H1 (cell line): Measurements from ENCODE around the gene DYNC1H1. TPM values are rescaled to one million over a fixed set of nuclear protein-coding genes. Genes with fewer than 3 reads are reported as not detected.

Experiments
- CTCF ChIA-PET: fragments of 300-600 bp; sonication (Branson Sonifier 250); formaldehyde crosslinking; loops from one replicate; lab custom pipeline; 2021; ENCODE audit not compliant: partially characterized antibody; lab: Charles Lee
- POLR2A ChIA-PET: fragments of 300-600 bp; sonication (Branson Sonifier 250); formaldehyde crosslinking; loops from one replicate; lab custom pipeline; 2021; ENCODE audit warnings: inconsistent platforms; ENCODE audit not compliant: partially characterized antibody; lab: Charles Lee
- DNase-seq, 2 experiments: peaks; one replicate each; pipeline versions ENCODE4 v3.0.0 to v3.0.0-alpha.2; 2010 to 2022; ENCODE audit warnings: low spot score in 2 of 2, low read depth in 1 of 2, mixed read lengths in 1 of 2
- FAIRE-seq: peaks from 2 replicates; lab custom pipeline; 2011; peaks lifted over from hg19 to GRCh38; lab: Jason Lieb, UNC
- H2AFZ ChIP-seq: 2 replicates; pipeline ENCODE4 v1.8.1; 2012; ENCODE audit warnings: low read length, inconsistent platforms
- H2AK5ac ChIP-seq: 2 replicates; pipeline ENCODE4 v1.6.1; 2013; ENCODE audit warnings: low read depth, low read length
- H2BK120ac ChIP-seq: replicated peaks from 2 replicates; pipeline ENCODE3; 2013; ENCODE audit warnings: low read depth, low read length, inconsistent platforms
- H2BK12ac ChIP-seq: 2 replicates; pipeline ENCODE4 v1.6.1; 2013; ENCODE audit warnings: low read depth, low read length
- H2BK15ac ChIP-seq: 2 replicates; pipeline ENCODE4 v1.6.1; 2013; ENCODE audit warnings: low read length
- H2BK20ac ChIP-seq: 2 replicates; pipeline ENCODE4 v1.6.1; 2013; ENCODE audit warnings: low read length
- H2BK5ac ChIP-seq: 2 replicates; pipeline ENCODE4 v1.6.1; 2013; ENCODE audit warnings: low read depth, low read length
- H3K14ac ChIP-seq: 2 replicates; pipeline ENCODE4 v1.6.1; 2013; ENCODE audit warnings: inconsistent platforms; ENCODE audit not compliant: insufficient read length
- H3K18ac ChIP-seq: 2 replicates; pipeline ENCODE4 v1.6.1; 2013; ENCODE audit warnings: low read length; ENCODE audit errors: extremely low read depth
- H3K23ac ChIP-seq: 2 replicates; pipeline ENCODE4 v1.6.1; 2013; ENCODE audit warnings: inconsistent platforms; ENCODE audit not compliant: insufficient read length
- H3K23me2 ChIP-seq: 2 replicates; pipeline ENCODE4 v1.6.1; 2013; ENCODE audit warnings: low read depth, low read length
- H3K27ac ChIP-seq: 2 replicates; pipeline ENCODE4 v1.6.1; 2011; ENCODE audit warnings: low read depth, low read length, inconsistent platforms
- H3K27me3 ChIP-seq, 4 experiments: replicated peaks in 1 of 4; 1 replicate in 1 of 4; 2 replicates in 3 of 4; pipeline versions ENCODE4 v1.6.1 to v1.8.1; 2011 to 2013; ENCODE audit warnings: low read length in 3 of 4, mild to moderate bottlenecking in 3 of 4, inconsistent platforms in 2 of 4, mixed read lengths in 2 of 4, moderate library complexity in 1 of 4; ENCODE audit not compliant: control insufficient read depth in 3 of 4, insufficient read depth in 3 of 4; ENCODE audit errors: extremely low read depth in 1 of 4
- H3K36me3 ChIP-seq, 4 experiments: 2 replicates each; pipeline versions ENCODE4 v1.6.1 to v1.8.1; 2011 to 2013; ENCODE audit warnings: mild to moderate bottlenecking in 4 of 4, low read length in 3 of 4, moderate library complexity in 2 of 4, control low read depth in 1 of 4, inconsistent platforms in 1 of 4; ENCODE audit not compliant: insufficient read depth in 4 of 4, control insufficient read depth in 2 of 4
- H3K4ac ChIP-seq: replicated peaks from 2 replicates; pipeline ENCODE3; 2013; ENCODE audit warnings: low read length, low read depth, mixed read lengths, inconsistent platforms; ENCODE audit not compliant: insufficient read length
- H3K4me1 ChIP-seq, 4 experiments: replicated peaks in 1 of 4; 1 replicate in 1 of 4; 2 replicates in 3 of 4; pipeline versions ENCODE4 v1.6.1 to v1.8.1; 2011 to 2013; ENCODE audit warnings: low read length in 3 of 4, inconsistent platforms in 2 of 4, mixed read lengths in 1 of 4; ENCODE audit not compliant: insufficient read depth in 4 of 4, control insufficient read depth in 3 of 4
- H3K4me2 ChIP-seq, 2 experiments: 2 replicates each; pipeline versions ENCODE4 v1.6.1 to v1.8.1; 2011 to 2013; ENCODE audit warnings: low read depth in 2 of 2, low read length in 2 of 2, control low read depth in 1 of 2, inconsistent platforms in 1 of 2, mild to moderate bottlenecking in 1 of 2; ENCODE audit not compliant: insufficient read depth in 1 of 2
- H3K4me3 ChIP-seq, 4 experiments: fragments of 200-600, 300-600 bp in 1 of 4; sonication (generic), shearing (Covaris generic), sonication (Bioruptor Twin) in 1 of 4; 2 replicates each; pipeline versions ENCODE4 v1.5.1 to v1.8.1; 2011 to 2016; ENCODE audit warnings: low read length in 4 of 4, low read depth in 3 of 4, control low read depth in 2 of 4, inconsistent platforms in 2 of 4, mild to moderate bottlenecking in 2 of 4, mixed read lengths in 1 of 4, moderate library complexity in 1 of 4; ENCODE audit not compliant: insufficient read depth in 2 of 4; ENCODE audit errors: extremely low read depth in 1 of 4
- H3K56ac ChIP-seq: replicated peaks from 2 replicates; pipeline ENCODE3; 2013; ENCODE audit warnings: low read depth, mild to moderate bottlenecking, mixed read lengths, low read length, inconsistent platforms; ENCODE audit not compliant: insufficient read length
- H3K79me1 ChIP-seq: 2 replicates; pipeline ENCODE4 v1.6.1; 2013; ENCODE audit warnings: low read depth, low read length, control low read depth
- H3K79me2 ChIP-seq, 2 experiments: 2 replicates each; pipeline versions ENCODE4 v1.6.1 to v1.8.1; 2012 to 2013; ENCODE audit warnings: low read length in 2 of 2, mild to moderate bottlenecking in 2 of 2, inconsistent platforms in 1 of 2; ENCODE audit not compliant: insufficient read depth in 2 of 2, control insufficient read depth in 1 of 2
- H3K9ac ChIP-seq, 4 experiments: replicated peaks in 1 of 4; 1 replicate in 1 of 4; 2 replicates in 3 of 4; pipeline versions ENCODE4 v1.6.1 to v1.8.1; 2011 to 2013; ENCODE audit warnings: low read depth in 3 of 4, low read length in 3 of 4, control low read depth in 2 of 4, mild to moderate bottlenecking in 2 of 4, moderate library complexity in 2 of 4, inconsistent platforms in 1 of 4; ENCODE audit errors: extremely low read depth in 1 of 4
- H3K9me3 ChIP-seq, 2 experiments: 2 replicates each; pipeline versions ENCODE4 v1.6.1 to v1.8.1; 2012 to 2013; ENCODE audit warnings: mild to moderate bottlenecking in 2 of 2, moderate library complexity in 2 of 2, control low read depth in 1 of 2, inconsistent platforms in 1 of 2, low read depth in 1 of 2, low read length in 1 of 2, mixed read lengths in 1 of 2; ENCODE audit not compliant: insufficient read depth in 2 of 2
- H4K20me1 ChIP-seq, 2 experiments: replicated peaks in 1 of 2; 2 replicates each; pipeline versions ENCODE3 to v1.8.1; 2011 to 2013; ENCODE audit warnings: inconsistent platforms in 2 of 2, low read length in 2 of 2, mild to moderate bottlenecking in 1 of 2; ENCODE audit not compliant: insufficient read depth in 2 of 2, control insufficient read depth in 1 of 2
- H4K5ac ChIP-seq: 2 replicates; pipeline ENCODE4 v1.6.1; 2013; ENCODE audit warnings: low read length, low read depth, mixed read lengths, inconsistent platforms; ENCODE audit not compliant: insufficient read length
- H4K8ac ChIP-seq: 2 replicates; pipeline ENCODE4 v1.8.0; 2013; ENCODE audit warnings: mild to moderate bottlenecking, moderate library complexity, low read length, inconsistent platforms; ENCODE audit not compliant: insufficient read depth; ENCODE audit errors: extremely low read depth
- H4K91ac ChIP-seq: replicated peaks from 2 replicates; pipeline ENCODE3; 2013; ENCODE audit warnings: low read length, mixed read lengths, inconsistent platforms; ENCODE audit not compliant: insufficient read length
- ATF3 ChIP-seq: IDR thresholded peaks from 2 replicates; pipeline ENCODE4 v1.6.1; 2011; ENCODE audit warnings: low read depth, mild to moderate bottlenecking, low read length; ENCODE audit not compliant: insufficient read depth
- CBX5 ChIP-seq: fragments of 300-800, 300-1000 bp; sonication (generic); IDR thresholded peaks from 2 replicates; pipeline ENCODE4 v1.7.1; 2016; ENCODE audit warnings: antibody characterized with exemption, low read length, low read depth
- CEBPB ChIP-seq: IDR thresholded peaks from 2 replicates; pipeline ENCODE4 v1.6.1; 2012; ENCODE audit warnings: low read depth, low read length
- E2F6 ChIP-seq: IDR thresholded peaks from 2 replicates; pipeline ENCODE4 v1.6.1; 2012; ENCODE audit warnings: inconsistent platforms
- JUND ChIP-seq: IDR thresholded peaks from 2 replicates; pipeline ENCODE4 v1.6.1; 2011; ENCODE audit warnings: mild to moderate bottlenecking, improper control_type of control experiment, low read length
- POLR2A ChIP-seq, 2 experiments: IDR thresholded peaks; 1 replicate in 1 of 2; 2 replicates in 1 of 2; pipeline ENCODE4 v1.6.1; 2011; ENCODE audit warnings: low read depth in 2 of 2, low read length in 2 of 2, mild to moderate bottlenecking in 2 of 2; ENCODE audit errors: control extremely low read depth in 1 of 2
- POLR2AphosphoS5 ChIP-seq: IDR thresholded peaks from 2 replicates; pipeline ENCODE4 v1.6.1; 2011; ENCODE audit warnings: low read depth, low read length
- POU5F1 ChIP-seq: IDR thresholded peaks from 2 replicates; pipeline ENCODE4 v1.6.1; 2011; ENCODE audit warnings: low read depth, mild to moderate bottlenecking, low read length, moderate library complexity
- RFX5 ChIP-seq: IDR thresholded peaks from 2 replicates; pipeline ENCODE4 v1.6.1; 2011; ENCODE audit warnings: low read depth, low read length, improper control_type of control experiment, borderline replicate concordance
- SIRT6 ChIP-seq: IDR thresholded peaks from one replicate; pipeline ENCODE4 v1.7.1; 2012; ENCODE audit warnings: low read length, inconsistent platforms
- SIX5 ChIP-seq: IDR thresholded peaks from 2 replicates; pipeline ENCODE4 v1.6.1; 2011; ENCODE audit warnings: mild to moderate bottlenecking, low read depth, low read length
- SP2 ChIP-seq: IDR thresholded peaks from 2 replicates; pipeline ENCODE4 v1.6.1; 2012; ENCODE audit warnings: mild to moderate bottlenecking, low read length, inconsistent platforms
- TEAD4 ChIP-seq: IDR thresholded peaks from 2 replicates; pipeline ENCODE4 v1.6.1; 2012; ENCODE audit warnings: low read depth, low read length, inconsistent platforms, mixed read lengths
- YY1 ChIP-seq: IDR thresholded peaks from 2 replicates; pipeline ENCODE4 v1.6.1; 2011; ENCODE audit warnings: low read depth, mild to moderate bottlenecking, low read length
- ZNF274 ChIP-seq: IDR thresholded peaks from 2 replicates; pipeline ENCODE4 v1.7.0; 2012; ENCODE audit warnings: low read length, borderline replicate concordance; ENCODE audit errors: extremely low read depth
- WGBS, 2 experiments: shearing (Covaris generic) in 1 of 2; methylation state at CpG; one replicate each; pipeline versions ENCODE4 v1.1.6 to v1.1.7; 2013 to 2015; ENCODE audit warnings: low lambda C conversion rate in 2 of 2, mixed read lengths in 2 of 2, inconsistent platforms in 1 of 2, low coverage in 1 of 2, missing lambda C conversion rate in 1 of 2; ENCODE audit not compliant: insufficient replicate concordance in 2 of 2, insufficient coverage in 1 of 2, insufficient read length in 1 of 2; ENCODE audit errors: extremely low coverage in 1 of 2, missing lambda C conversion rate in 1 of 2; 5-methylcytosine and 5-hydroxymethylcytosine counted together
- polyA plus RNA-seq, 7 experiments: library from polyadenylated mRNA; depleted of rRNA in 3 of 7; stranded (reverse) in 5 of 7; unstranded in 2 of 7; fragments of >200 nt in 5 of 7; fragments of 200-250 nt in 2 of 7; gene quantifications; 1 replicate in 5 of 7; 2 replicates in 1 of 7; 4 replicates in 1 of 7; pipeline versions ENCODE4 v1.2.1 to v1.2.3, GENCODE V29; 2011 to 2013; ENCODE audit warnings: missing spikeins in 2 of 7, mixed read lengths in 2 of 7
- total RNA-seq: library from RNA; stranded (reverse); fragmentation: NEBNext Ultra II Directional; extraction: Animal tissue kit (Norgen Biotek cat#: 25700); gene quantifications from 2 replicates; pipeline ENCODE4 v1.2.1, GENCODE V29; 2021

DYNC1H1 gene
- total and polyA plus RNA-seq, 2 of the 8 experiments (the other 6 are each of a cell fraction or from before 2014, with no cell fraction given): 238 to 387 TPM

GRCh38 chr14:101920271-101920670, 44.1 kb upstream of the DYNC1H1 start:
- no peak overlapping the region for H3K56ac ChIP-seq
- DNase-seq (no peak), FAIRE-seq (no peak)
- no peak overlapping the region for H3K9ac ChIP-seq
- CTCF ChIA-PET: interaction anchor here (1.0 kb wide), 1 partner anchor 149 kb away, joined by 3 read pairs; no protein-coding TSS in a partner anchor
- no peak overlapping the region for H4K91ac ChIP-seq
- POLR2A ChIA-PET: interaction anchor here (0.6 kb wide), 1 partner anchor 30 kb away, joined by 4 read pairs; no protein-coding TSS in a partner anchor
- H2BK20ac ChIP-seq: peak overlapping the region; percentile 61; the same call in 1 of the 2 replicates
- no peak overlapping the region for H2AK5ac ChIP-seq
- H2BK12ac ChIP-seq: no peak overlapping the region
- H3K23me2 ChIP-seq: no peaks in the 10 kb centered on the region
- H2BK15ac ChIP-seq: no peak overlapping the region
- H3K79me2 ChIP-seq: no peaks in the 10 kb centered on the region
- no peak overlapping the region for H3K4me3 ChIP-seq
- no peak overlapping the region for H4K5ac ChIP-seq
- H4K8ac ChIP-seq: no peak overlapping the region
- no peak overlapping the region for H3K27ac ChIP-seq
- H3K4me2 ChIP-seq: no peak overlapping the region
- no peaks in the 10 kb centered on the region for H3K9me3 ChIP-seq
- peaks cover 0 to 2% (median 0%) of the 10 kb centered on the region in 4 experiments; a peak in 2 of 8 replicates for H3K36me3 ChIP-seq
- H2BK120ac ChIP-seq: no peak overlapping the region
- H3K4ac ChIP-seq: no peak overlapping the region
- H3K79me1 ChIP-seq: no peaks in the 10 kb centered on the region
- no peak overlapping the region for H3K14ac ChIP-seq
- no peak overlapping the region for H3K18ac ChIP-seq
- H2BK5ac ChIP-seq: no peak overlapping the region
- no peak overlapping the region for H3K23ac ChIP-seq
- 90% methylated on average over 4 of the region's 4 CpGs; no CpG with 5 or more reads in 1 of the 2 experiments for WGBS, 2 experiments
- H2AFZ ChIP-seq: no peak overlapping the region
- peaks cover 0 to 1% of the 10 kb centered on the region in 2 experiments for H4K20me1 ChIP-seq
- no peaks in the 10 kb centered on the region; a peak in 1 of 7 replicates for H3K27me3 ChIP-seq
- peaks cover 3 to 30% (median 18%) of the 10 kb centered on the region in 4 experiments for H3K4me1 ChIP-seq
- no peak for TF ChIP-seq ATF3
- no peak for TF ChIP-seq CEBPB
- TF ChIP-seq POU5F1: no peak
- TF ChIP-seq SIRT6: no peak
- no peak for TF ChIP-seq ZNF274
- TF ChIP-seq CBX5: no peak
- no peak for TF ChIP-seq POLR2AphosphoS5
- TF ChIP-seq JUND: no peak
- no peak for TF ChIP-seq RFX5
- no peak for TF ChIP-seq SP2
- no peak for TF ChIP-seq YY1
- TF ChIP-seq SIX5: no peak
- TF ChIP-seq TEAD4: no peak
- no peak for TF ChIP-seq POLR2A (IDR thresholded peaks at IDR 0.05; ENCODE audit: control extremely low read depth in 1 of 2, low read depth in 2 of 2, low read length in 2 of 2)
- TF ChIP-seq E2F6: no peak
